CD14-positive monocyte (primary cell): ENCODE data around the gene NCOA4. TPM values are rescaled to one million over a fixed set of nuclear protein-coding genes. Genes with fewer than 3 reads are reported as not detected.

Experiments
- DNase-seq, 3 donors: peaks; one replicate each; pipeline ENCODE4 v3.0.0-alpha.2; 2011 to 2022
- H2AFZ ChIP-seq: 2 replicates; pipeline ENCODE4 v1.6.0; 2012; ENCODE audit warnings: mild to moderate bottlenecking, low read depth, low read length, inconsistent platforms; ENCODE audit not compliant: insufficient read depth, poor library complexity, severe bottlenecking
- H3K27ac ChIP-seq, 2 donors: 1 replicate in 1 of 2; 2 replicates in 1 of 2; pipeline ENCODE4 v1.5.1; 2012 to 2013; ENCODE audit warnings: low read length in 2 of 2, control low read depth in 1 of 2, inconsistent platforms in 1 of 2, low read depth in 1 of 2, mild to moderate bottlenecking in 1 of 2
- H3K27me3 ChIP-seq, 2 donors: one replicate each; pipeline versions ENCODE4 v1.6.0 to v1.6.1; 2011 to 2013; ENCODE audit warnings: low read length in 2 of 2; ENCODE audit not compliant: control insufficient read depth in 2 of 2, insufficient read depth in 2 of 2
- H3K36me3 ChIP-seq, 2 donors: replicated peaks in 1 of 2; 1 replicate in 1 of 2; 2 replicates in 1 of 2; pipeline versions ENCODE4 v1.5.1 to v1.6.1; 2012 to 2013; ENCODE audit warnings: low read length in 2 of 2, control low read depth in 1 of 2, inconsistent platforms in 1 of 2, mild to moderate bottlenecking in 1 of 2; ENCODE audit not compliant: insufficient read depth in 2 of 2, control insufficient read depth in 1 of 2
- H3K4me1 ChIP-seq, 2 donors: 1 replicate in 1 of 2; 2 replicates in 1 of 2; pipeline versions ENCODE4 v1.5.1 to v1.6.1; 2012 to 2013; ENCODE audit warnings: low read length in 2 of 2, control low read depth in 1 of 2, inconsistent platforms in 1 of 2, mild to moderate bottlenecking in 1 of 2, moderate library complexity in 1 of 2; ENCODE audit not compliant: insufficient read depth in 2 of 2, control insufficient read depth in 1 of 2
- H3K4me2 ChIP-seq: replicated peaks from 2 replicates; pipeline ENCODE3; 2012; ENCODE audit warnings: low read length, moderate library complexity, mild to moderate bottlenecking; ENCODE audit not compliant: poor library complexity, severe bottlenecking; ENCODE audit errors: extremely low read depth
- H3K4me3 ChIP-seq, 3 experiments: fragments of 200-600 bp in 1 of 3; sonication (generic) in 1 of 3; replicated peaks in 1 of 3; 1 replicate in 2 of 3; 2 replicates in 1 of 3; pipeline ENCODE4 v1.5.1; 2011 to 2013; ENCODE audit warnings: low read length in 3 of 3, mild to moderate bottlenecking in 3 of 3, control low read depth in 2 of 3, low read depth in 2 of 3, inconsistent platforms in 1 of 3, moderate library complexity in 1 of 3
- H3K79me2 ChIP-seq: 2 replicates; pipeline ENCODE4 v1.6.0; 2012; ENCODE audit warnings: mild to moderate bottlenecking, control low read depth, inconsistent platforms, low read length, moderate library complexity; ENCODE audit not compliant: insufficient read depth
- H3K9ac ChIP-seq: 2 replicates; pipeline ENCODE4 v1.6.0; 2017; ENCODE audit warnings: low read length, mild to moderate bottlenecking; ENCODE audit not compliant: insufficient read depth, poor library complexity, severe bottlenecking
- H3K9me3 ChIP-seq, 2 donors: replicated peaks in 1 of 2; 1 replicate in 1 of 2; 2 replicates in 1 of 2; pipeline versions ENCODE4 v1.5.1 to v1.6.1; 2012 to 2013; ENCODE audit warnings: low read length in 2 of 2, control low read depth in 1 of 2; ENCODE audit not compliant: control insufficient read depth in 1 of 2, insufficient read depth in 1 of 2
- H4K20me1 ChIP-seq: 2 replicates; pipeline ENCODE4 v1.6.0; 2012; ENCODE audit warnings: mild to moderate bottlenecking, low read length, control low read depth, moderate library complexity; ENCODE audit not compliant: insufficient read depth
- H3K27ac Mint-ChIP-seq, 7 donors: one replicate each; pipeline ENCODE4 v1.8.0; 2020; ENCODE audit warnings: mild to moderate bottlenecking in 7 of 7, mixed read lengths in 7 of 7, moderate library complexity in 6 of 7, inconsistent platforms in 2 of 7
- H3K27me3 Mint-ChIP-seq, 3 donors: one replicate each; pipeline ENCODE4 v1.8.0; 2021 to 2022; ENCODE audit warnings: low read depth in 3 of 3, mild to moderate bottlenecking in 3 of 3, mixed read lengths in 3 of 3, moderate library complexity in 3 of 3, inconsistent platforms in 1 of 3
- H3K36me3 Mint-ChIP-seq, 2 donors: one replicate each; pipeline ENCODE4 v1.8.0; 2020; ENCODE audit warnings: mixed read lengths in 2 of 2, inconsistent platforms in 1 of 2, mild to moderate bottlenecking in 1 of 2
- H3K4me1 Mint-ChIP-seq: one replicate; pipeline ENCODE4 v1.8.0; 2020; ENCODE audit warnings: mild to moderate bottlenecking, mixed read lengths
- H3K4me3 Mint-ChIP-seq, 2 donors: one replicate each; pipeline ENCODE4 v1.8.0; 2020; ENCODE audit warnings: mild to moderate bottlenecking in 2 of 2, mixed read lengths in 2 of 2, moderate library complexity in 1 of 2
- H3K9me3 Mint-ChIP-seq, 7 donors: one replicate each; pipeline ENCODE4 v1.8.0; 2020 to 2022; ENCODE audit warnings: mixed read lengths in 7 of 7, mild to moderate bottlenecking in 6 of 7, moderate library complexity in 6 of 7, inconsistent platforms in 2 of 7
- CTCF ChIP-seq: fragments of 200-600 bp; IDR thresholded peaks from one replicate; pipeline ENCODE4 v1.8.0; 2022; ENCODE audit warnings: antibody characterized with exemption, mild to moderate bottlenecking
- WGBS: methylation state at CpG from one replicate; pipeline ENCODE4 v1.1.5; 2013; ENCODE audit warnings: missing lambda C conversion rate; ENCODE audit not compliant: insufficient coverage; 5-methylcytosine and 5-hydroxymethylcytosine counted together
- intact Hi-C, 2 donors: fragments of 100-400 bp; cut with micrococcal nuclease; formaldehyde crosslinking; loops; one replicate each; pipeline versions ENCODE4 v1.15.0 to v1.15.1; 2023
- polyA plus RNA-seq, 3 donors: library from polyadenylated mRNA; depleted of rRNA in 1 of 3; unstranded in 2 of 3; stranded (reverse) in 1 of 3; fragments of 300-500 nt in 2 of 3; fragments of >200 nt in 1 of 3; fragmentation: Illumina TruSeq in 2 of 3; gene quantifications; 1 replicate in 2 of 3; 2 replicates in 1 of 3; pipeline ENCODE4 v1.2.3, GENCODE V29; 2012 to 2021

The NCOA4 gene
- polyA plus RNA-seq, 3 donors: 161 to 853 (median 784) TPM

GRCh38 chr10:46073564-46073963, 43.1 kb upstream of the NCOA4 start:
- Mint-ChIP-seq H3K4me3 (no peak overlapping the region), H3K27ac (no peak overlapping the region), H3K27me3 (peaks cover 1 to 2% (median 2%) of the 10 kb centered on the region in 3 donors), H3K9me3 (peaks cover 0 to 2% (median 0%) of the 10 kb centered on the region in 7 donors), H3K36me3 (no peaks in the 10 kb centered on the region), H3K4me1 (peaks cover 35% of the 10 kb centered on the region)
- Histone ChIP-seq H3K9me3 (no peaks in the 10 kb centered on the region), H2AFZ (no peak overlapping the region), H3K79me2 (no peaks in the 10 kb centered on the region), H4K20me1 (no peaks in the 10 kb centered on the region), H3K9ac (no peak overlapping the region), H3K4me3 (no peak overlapping the region), H3K4me1 (peaks cover 28 to 33% of the 10 kb centered on the region in 2 donors), H3K4me2 (no peak overlapping the region), H3K36me3 (no peaks in the 10 kb centered on the region), H3K27ac (no peak overlapping the region), H3K27me3 (no peaks in the 10 kb centered on the region)
- DNase-seq: no peak
- no CpG with 5 or more reads among the region's 1 CpG for WGBS
- intact Hi-C loops: no loop called here
- no peak for TF ChIP-seq CTCF

DNA sequence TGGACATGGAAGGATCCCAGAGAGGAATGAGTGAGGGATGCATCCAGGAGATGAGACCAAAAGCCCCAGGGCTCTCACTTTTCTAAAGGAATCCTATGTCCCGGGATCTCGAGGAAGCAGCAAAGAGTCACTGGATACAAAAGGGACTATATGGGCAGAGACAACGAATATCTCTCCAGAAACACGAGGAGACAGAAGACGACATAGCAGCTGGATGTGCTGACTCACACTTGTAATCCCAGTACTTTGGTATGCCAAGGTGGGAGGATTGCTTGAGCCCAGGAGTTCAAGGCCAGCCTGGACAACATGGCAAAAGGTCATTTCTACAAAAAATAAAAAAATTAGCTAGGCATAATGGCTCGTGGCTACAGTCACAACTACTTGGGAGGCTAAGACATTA, 40.3 kb upstream of the NCOA4 start:
- Histone ChIP-seq H3K27ac (no peak overlapping the region), H2AFZ (no peak overlapping the region), H3K9me3 (no peaks in the 10 kb centered on the region), H3K4me3 (no peak overlapping the region), H3K36me3 (no peaks in the 10 kb centered on the region), H3K79me2 (no peaks in the 10 kb centered on the region), H3K4me2 (no peak overlapping the region), H4K20me1 (no peaks in the 10 kb centered on the region), H3K9ac (no peak overlapping the region), H3K4me1 (peaks cover 6% of the 10 kb centered on the region in 2 donors), H3K27me3 (no peaks in the 10 kb centered on the region)
- no peak for TF ChIP-seq CTCF
- 71% methylated on average over 5 of the region's 6 CpGs for WGBS
- intact Hi-C loops: no loop called here
- peaks cover 0 to 3% (median 0%) of the 10 kb centered on the region in 7 donors for H3K9me3 Mint-ChIP-seq
- no peak overlapping the region for H3K27ac Mint-ChIP-seq
- no peaks in the 10 kb centered on the region for H3K36me3 Mint-ChIP-seq
- peaks cover 0 to 5% (median 1%) of the 10 kb centered on the region in 3 donors for H3K27me3 Mint-ChIP-seq
- H3K4me1 Mint-ChIP-seq: peaks cover 16% of the 10 kb centered on the region
- no peak overlapping the region for H3K4me3 Mint-ChIP-seq
- no peak for DNase-seq
